NK-92 (cell line): Measurements from ENCODE around the gene FEM1B.

Source experiments
- DNase-seq: peaks from one replicate; lab custom pipeline; 2025; ENCODE audit not compliant: unreplicated experiment; lab: John Stamatoyannopoulos, UW

FEM1B gene

GRCh38 chr15:68321229-68321628 lies 43.7 kb downstream of the FEM1B start:
- DNase-seq: no peak

GRCh38 chr15:68322796-68323195 lies 45.3 kb downstream of the FEM1B start:
- no peak for DNase-seq

GRCh38 chr15:68325726-68326125 lies 48.2 kb downstream of the FEM1B start:
- no peak for DNase-seq

GRCh38 chr15:68326711-68327354 lies 49.3 kb downstream of the FEM1B start:
- DNase-seq: no peak

- DNase-seq: no peak
Measured at GRCh38 chr15:68328443-68328842, 50.9 kb downstream of the FEM1B start.

- no peak for DNase-seq
Measured at GRCh38 chr15:68328964-68329363, 51.4 kb downstream of the FEM1B start.

- DNase-seq: no peak
Measured at GRCh38 chr15:68330416-68330815, 52.9 kb downstream of the FEM1B start.

GRCh38 chr15:68330901-68331300 lies 53.4 kb downstream of the FEM1B start:
- DNase-seq: no peak

GRCh38 chr15:68332266-68332665 lies 54.7 kb downstream of the FEM1B start:
- no peak for DNase-seq

GRCh38 chr15:68333775-68334470 lies 56.4 kb downstream of the FEM1B start:
- no peak for DNase-seq

GRCh38 chr15:68334661-68335124 lies 57.1 kb downstream of the FEM1B start:
- DNase-seq: no peak

- DNase-seq: no peak
Measured at GRCh38 chr15:68335251-68335650, 57.7 kb downstream of the FEM1B start.

GRCh38 chr15:68335655-68336054 lies 58.1 kb downstream of the FEM1B start:
- DNase-seq: no peak

GRCh38 chr15:68336516-68336915 lies 59.0 kb downstream of the FEM1B start:
- DNase-seq: no peak

GRCh38 chr15:68337826-68338225 lies 60.3 kb downstream of the FEM1B start:
- no peak for DNase-seq

- DNase-seq: no peak
Measured at GRCh38 chr15:68339481-68339880, 61.9 kb downstream of the FEM1B start.

- DNase-seq: no peak
Measured at GRCh38 chr15:68340726-68341671, 63.5 kb downstream of the FEM1B start.

- no peak for DNase-seq
Measured at GRCh38 chr15:68341760-68342725, 64.5 kb downstream of the FEM1B start.

- DNase-seq: no peak
Measured at GRCh38 chr15:68343579-68344225, 66.2 kb downstream of the FEM1B start.

- no peak for DNase-seq
Measured at GRCh38 chr15:68344600-68344999, 67.1 kb downstream of the FEM1B start.
